Epidermal melanocyte (primary cell): ENCODE measurements around the gene VRK1.

Experiments
- DNase-seq: peaks from one replicate; pipeline ENCODE4 v3.0.0; 2011; ENCODE audit warnings: low spot score; ENCODE audit not compliant: insufficient read length

Gene VRK1

DNA sequence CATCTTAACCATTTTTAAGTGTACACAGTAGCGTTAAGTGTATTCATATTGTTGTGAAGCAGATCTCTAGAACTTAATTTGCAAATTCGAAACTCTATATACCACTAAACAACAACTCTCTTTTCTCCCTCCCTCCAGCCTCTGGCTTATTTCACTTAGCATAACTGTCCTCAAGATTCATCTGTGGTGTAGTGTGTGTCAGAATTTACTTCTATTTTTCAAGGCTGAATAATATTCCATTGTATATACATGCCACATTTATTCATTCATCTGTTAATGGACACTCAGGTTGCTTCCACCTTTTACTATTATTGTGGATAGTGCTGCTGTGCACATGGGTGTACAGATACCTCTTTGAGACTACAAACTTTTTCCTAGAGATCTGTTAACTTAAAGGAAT is 26.5 kb downstream of the VRK1 start:
- no peak for DNase-seq

GRCh38 chr14:96824283-96824682 is 27.1 kb downstream of the VRK1 start:
- no peak for DNase-seq

- no peak for DNase-seq
These were observed 29.6 kb downstream of the VRK1 start for GRCh38 chr14:96826818-96827217.

GRCh38 chr14:96827290-96827689 is 30.1 kb downstream of the VRK1 start:
- no peak for DNase-seq

DNA sequence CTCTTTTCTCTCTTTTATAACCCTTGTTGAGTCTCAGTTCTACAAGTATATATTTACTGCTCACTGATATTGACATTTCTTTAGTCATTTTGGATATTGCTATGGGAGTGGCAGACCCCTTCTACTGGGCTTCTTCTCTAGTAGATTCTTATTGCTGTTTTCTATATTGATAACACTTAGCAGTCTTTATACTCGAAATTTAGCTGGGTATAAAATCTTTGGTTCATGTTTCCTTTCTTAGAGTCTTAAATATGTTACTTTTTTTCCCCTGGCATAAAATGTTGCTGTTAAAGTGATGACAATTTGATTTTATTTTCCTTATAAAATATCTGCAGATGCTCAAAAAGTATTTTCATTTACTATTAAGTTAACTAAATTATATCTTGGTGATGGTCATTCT is 32.6 kb downstream of the VRK1 start:
- DNase-seq: no peak

GRCh38 chr14:96830946-96831345 is 33.8 kb downstream of the VRK1 start:
- DNase-seq: no peak

DNA sequence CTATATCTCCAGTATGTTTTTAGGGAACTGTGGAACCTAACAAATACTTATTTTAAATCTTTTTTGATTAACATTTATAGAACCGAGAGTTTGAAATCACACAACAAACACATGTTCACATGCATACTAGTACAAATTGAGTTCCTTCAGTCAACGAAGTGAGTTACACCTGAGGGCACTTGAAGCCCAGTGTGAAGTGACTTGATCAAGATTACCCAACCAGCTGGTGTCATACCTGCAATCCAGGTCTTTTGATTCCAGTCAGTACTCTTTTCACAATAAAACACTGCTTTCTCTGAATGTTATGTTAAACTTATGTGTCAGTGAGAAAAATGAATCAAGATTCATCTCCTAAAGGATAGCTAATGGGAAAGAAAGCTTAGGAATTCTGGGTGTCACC is 35.2 kb downstream of the VRK1 start:
- DNase-seq: no peak

GRCh38 chr14:96838449-96838848 is 41.3 kb downstream of the VRK1 start:
- no peak for DNase-seq

GRCh38 chr14:96839251-96839650 is 42.1 kb downstream of the VRK1 start:
- DNase-seq: no peak

DNA sequence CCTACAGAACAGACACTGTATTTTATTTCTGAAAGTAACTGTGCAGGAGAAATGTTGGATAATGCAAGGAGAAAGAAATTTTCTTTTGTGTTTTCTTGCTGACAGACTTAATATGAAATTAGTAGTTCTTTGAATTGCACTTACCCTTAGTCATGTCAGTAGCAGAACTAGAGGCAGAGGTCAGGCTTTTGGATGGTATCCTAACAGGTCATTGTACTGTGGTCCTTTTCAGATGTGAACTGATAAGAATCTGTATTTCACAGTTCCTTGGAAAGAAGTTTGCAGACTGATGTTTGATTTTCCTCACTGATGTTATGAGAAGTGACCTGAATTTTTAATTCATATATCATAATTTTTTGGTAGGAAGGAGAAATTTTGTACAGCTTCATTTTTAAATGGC is 46.0 kb downstream of the VRK1 start:
- no peak for DNase-seq

DNA sequence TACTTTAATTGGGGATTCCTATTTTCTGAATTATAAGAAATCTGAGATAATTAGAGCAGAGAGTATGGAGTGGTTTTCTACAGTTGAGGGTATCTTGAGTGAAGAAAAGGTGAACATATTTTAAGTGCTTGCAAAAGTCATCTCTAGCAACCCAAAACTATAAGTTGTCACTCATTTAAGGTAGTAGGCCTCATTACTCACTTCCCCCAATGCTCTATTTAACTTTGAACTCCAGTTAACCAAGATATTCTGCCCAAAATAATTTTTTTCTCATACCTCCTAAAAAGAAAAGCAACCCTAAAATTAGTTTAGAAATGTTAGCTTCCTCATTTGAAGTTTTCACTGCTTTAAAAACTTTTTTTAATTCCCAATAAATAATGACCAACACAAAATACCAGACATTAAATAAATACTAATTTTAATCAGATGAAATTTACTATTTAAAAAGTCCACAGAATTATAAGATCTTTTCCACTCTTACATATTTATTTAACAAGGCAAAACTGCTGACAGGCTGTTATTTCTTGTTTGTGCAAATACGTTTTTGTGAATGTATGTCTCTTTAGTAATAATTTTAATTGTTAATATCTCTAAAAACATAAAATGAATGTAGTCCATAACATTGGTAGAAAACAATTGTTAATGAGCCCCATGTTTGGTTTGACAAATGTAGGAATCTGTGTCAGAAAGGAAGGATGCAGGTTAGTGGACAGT is 47.8 kb downstream of the VRK1 start:
- no peak for DNase-seq

DNA sequence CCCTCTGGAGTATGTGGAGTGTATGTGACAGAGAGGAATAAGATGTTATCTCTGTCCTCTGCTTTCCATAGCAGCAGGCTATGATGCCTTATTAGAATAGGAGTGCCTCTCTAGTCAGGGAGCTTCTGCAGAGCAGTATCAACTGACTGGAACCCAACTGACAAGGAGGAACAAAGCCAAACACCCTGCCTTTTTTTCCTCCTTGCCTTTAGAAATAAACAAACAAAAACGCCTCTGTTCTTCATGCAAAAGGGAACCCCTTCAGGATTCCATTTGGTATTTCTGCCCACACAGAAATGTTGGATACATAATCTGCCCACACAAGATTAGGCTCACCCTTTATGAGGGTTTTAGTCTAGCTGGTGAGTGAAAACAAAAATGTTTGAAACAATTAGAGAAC is 50.3 kb downstream of the VRK1 start:
- DNase-seq: no peak

DNA sequence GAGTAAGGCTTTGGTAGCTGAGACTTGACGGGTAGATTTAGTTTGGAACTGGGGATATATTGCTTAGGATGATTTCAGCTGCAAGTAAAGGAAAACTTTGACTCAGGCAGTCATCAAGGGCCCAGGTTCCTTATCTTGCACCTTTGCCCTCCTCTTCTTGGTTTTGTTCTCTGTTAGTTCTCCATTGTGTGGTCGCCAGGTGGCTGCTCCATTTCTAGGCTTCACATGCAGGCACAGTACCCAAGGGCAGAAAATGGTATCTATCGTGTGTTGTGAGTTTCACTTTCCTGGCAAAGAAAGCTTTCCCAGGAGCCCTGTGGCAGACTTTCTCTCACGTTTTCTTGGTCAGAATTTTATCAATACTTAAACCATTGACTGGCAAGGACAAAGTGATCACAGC is 50.8 kb downstream of the VRK1 start:
- no peak for DNase-seq

- no peak for DNase-seq
These were observed 52.6 kb downstream of the VRK1 start for GRCh38 chr14:96849733-96850132.

DNA sequence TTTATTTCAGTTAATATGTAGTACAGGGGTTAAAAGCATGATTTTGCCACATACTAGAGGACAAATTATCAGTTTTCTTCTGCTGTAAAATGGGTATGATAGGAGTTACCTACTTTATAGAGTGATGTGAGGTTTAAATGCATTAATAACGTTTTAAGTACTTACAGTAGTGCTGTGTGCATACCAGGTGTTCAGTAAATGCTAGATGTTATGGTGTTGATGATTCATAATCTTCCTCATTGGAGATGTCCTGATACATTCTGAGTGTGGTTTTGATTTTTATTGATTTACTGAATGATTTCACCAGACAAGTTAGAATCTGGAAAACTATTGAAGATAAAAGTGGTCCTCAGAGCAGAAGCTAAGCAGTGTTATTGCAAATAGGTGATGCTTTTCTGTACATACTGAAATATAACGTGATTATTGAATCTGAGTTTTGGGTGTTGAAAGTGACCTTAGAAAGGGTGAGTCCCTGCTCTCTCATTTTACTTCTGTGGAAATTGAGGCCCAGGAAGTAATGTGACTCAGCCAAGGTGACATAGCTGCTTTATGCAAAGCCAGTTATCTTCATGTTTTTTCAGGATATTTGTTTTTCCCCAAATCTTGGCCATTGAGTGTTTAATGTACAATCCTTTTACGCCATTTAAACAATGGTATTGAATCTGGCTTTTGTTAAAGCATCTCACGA is 54.7 kb downstream of the VRK1 start:
- no peak for DNase-seq

DNA sequence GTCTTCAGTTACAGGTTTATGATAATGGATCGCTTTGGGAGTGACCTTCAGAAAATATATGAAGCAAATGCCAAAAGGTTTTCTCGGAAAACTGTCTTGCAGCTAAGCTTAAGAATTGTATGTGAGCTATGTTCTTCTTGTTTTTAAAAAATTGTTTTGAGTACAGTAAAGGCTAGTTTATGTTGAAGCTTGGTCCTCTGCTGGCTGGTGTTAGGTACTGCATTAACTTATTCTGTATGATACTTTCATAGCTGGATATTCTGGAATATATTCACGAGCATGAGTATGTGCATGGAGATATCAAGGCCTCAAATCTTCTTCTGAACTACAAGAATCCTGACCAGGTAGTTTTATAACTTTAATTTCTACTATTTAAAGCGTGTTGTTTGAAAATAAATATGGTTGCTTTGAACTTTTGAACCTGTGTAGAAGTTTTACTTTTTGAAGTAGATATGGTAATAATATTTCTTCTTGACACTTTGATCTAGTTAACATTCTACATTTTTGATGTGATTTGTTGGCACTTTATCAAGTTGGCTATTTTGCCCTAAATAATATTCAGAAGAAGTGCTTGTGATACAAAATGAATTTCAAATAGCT is 55.7 kb downstream of the VRK1 start:
- DNase-seq: no peak

GRCh38 chr14:96858643-96859042 is 61.5 kb downstream of the VRK1 start:
- no peak for DNase-seq

GRCh38 chr14:96861568-96862310 is 64.6 kb downstream of the VRK1 start:
- DNase-seq: no peak

DNA sequence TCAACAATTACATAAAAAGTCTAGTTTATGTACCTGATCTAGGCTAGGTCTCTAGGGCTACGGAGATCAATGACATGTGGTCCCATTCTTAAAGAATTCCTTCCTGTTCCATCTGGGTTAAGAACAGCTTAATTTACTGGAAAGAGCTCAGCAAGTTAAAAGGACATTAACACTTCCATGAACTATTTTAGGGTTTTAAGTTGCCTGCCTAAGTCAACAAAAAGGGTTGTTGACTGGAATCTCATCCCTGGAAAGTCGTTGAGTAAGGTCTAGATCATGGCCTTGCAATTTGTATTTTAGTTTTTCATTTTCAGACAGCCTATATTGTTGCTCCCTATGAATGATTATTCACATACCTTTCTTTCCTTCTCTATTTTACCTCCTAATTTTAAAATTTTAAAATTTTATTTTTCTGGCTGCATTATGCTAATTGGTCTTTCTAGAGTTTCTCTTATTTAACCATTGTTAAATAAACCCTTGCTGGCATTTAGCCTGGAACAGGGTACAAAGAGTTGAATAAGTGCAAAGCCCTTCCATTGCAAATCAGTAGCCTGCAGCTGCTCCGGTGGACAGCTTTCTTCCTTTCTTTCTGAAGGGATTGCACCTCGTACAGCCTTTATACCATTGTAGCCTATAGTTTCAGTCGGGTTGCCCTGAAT is 66.3 kb downstream of the VRK1 start:
- DNase-seq: no peak

GRCh38 chr14:96863986-96864330 is 66.8 kb downstream of the VRK1 start:
- DNase-seq: no peak

- no peak for DNase-seq
These were observed 70.5 kb downstream of the VRK1 start for GRCh38 chr14:96867634-96868033.

- DNase-seq: no peak
These were observed 76.9 kb downstream of the VRK1 start for GRCh38 chr14:96874127-96874526.
